Dendritic cell treated with granulocyte-macrophage colony-stimulating factor and Interleukin-4, amounts not matched to agents 40 ng/mL and 50 ng/mL, for 4 days (primary cell): ENCODE results near the gene TMEM45A.

Source experiments
- H3K27ac Mint-ChIP-seq: one replicate; pipeline ENCODE4 v1.8.0; 2022; ENCODE audit warnings: mild to moderate bottlenecking, mixed read lengths
- H3K27me3 Mint-ChIP-seq: one replicate; pipeline ENCODE4 v1.8.0; 2022; ENCODE audit warnings: mild to moderate bottlenecking, mixed read lengths
- H3K36me3 Mint-ChIP-seq: one replicate; pipeline ENCODE4 v1.8.0; 2022; ENCODE audit warnings: low read depth, mixed read lengths
- H3K4me1 Mint-ChIP-seq: one replicate; pipeline ENCODE4 v1.8.0; 2022; ENCODE audit warnings: low read depth, mixed read lengths
- H3K4me3 Mint-ChIP-seq: one replicate; pipeline ENCODE4 v1.8.0; 2022; ENCODE audit warnings: mild to moderate bottlenecking, moderate library complexity, mixed read lengths
- H3K9me3 Mint-ChIP-seq: one replicate; pipeline ENCODE4 v1.8.0; 2022; ENCODE audit warnings: mixed read lengths
- intact Hi-C: fragments of 100-400 bp; cut with micrococcal nuclease; formaldehyde crosslinking; loops from one replicate; pipeline ENCODE4 v1.15.0; 2022

Gene TMEM45A

DNA sequence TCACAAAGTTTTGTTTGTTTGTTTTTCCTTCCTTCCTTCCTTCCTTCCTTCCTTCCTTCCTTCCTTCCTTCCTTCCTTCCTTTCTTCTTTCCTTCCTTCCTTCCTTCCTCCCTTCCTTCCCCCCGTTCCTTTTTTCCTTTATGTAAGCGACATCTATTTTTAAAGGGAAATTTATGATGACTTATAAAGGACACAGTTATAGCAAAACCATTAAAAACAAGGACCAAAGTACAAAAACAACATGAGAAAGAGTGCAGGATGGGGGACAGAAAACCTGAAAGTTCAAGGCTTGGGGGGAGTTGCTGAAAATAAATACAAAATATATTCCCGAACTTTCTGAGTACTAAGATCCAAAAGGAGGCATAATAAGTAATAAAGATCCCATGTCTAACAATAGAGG is 118.8 kb downstream of the TMEM45A start:
- Mint-ChIP-seq H3K4me3 (no peak overlapping the region), H3K27ac (no peak overlapping the region), H3K9me3 (no peaks in the 10 kb centered on the region), H3K4me1 (peaks cover 5% of the 10 kb centered on the region), H3K27me3 (no peaks in the 10 kb centered on the region), H3K36me3 (no peaks in the 10 kb centered on the region)
- intact Hi-C loops: no loop called here

DNA sequence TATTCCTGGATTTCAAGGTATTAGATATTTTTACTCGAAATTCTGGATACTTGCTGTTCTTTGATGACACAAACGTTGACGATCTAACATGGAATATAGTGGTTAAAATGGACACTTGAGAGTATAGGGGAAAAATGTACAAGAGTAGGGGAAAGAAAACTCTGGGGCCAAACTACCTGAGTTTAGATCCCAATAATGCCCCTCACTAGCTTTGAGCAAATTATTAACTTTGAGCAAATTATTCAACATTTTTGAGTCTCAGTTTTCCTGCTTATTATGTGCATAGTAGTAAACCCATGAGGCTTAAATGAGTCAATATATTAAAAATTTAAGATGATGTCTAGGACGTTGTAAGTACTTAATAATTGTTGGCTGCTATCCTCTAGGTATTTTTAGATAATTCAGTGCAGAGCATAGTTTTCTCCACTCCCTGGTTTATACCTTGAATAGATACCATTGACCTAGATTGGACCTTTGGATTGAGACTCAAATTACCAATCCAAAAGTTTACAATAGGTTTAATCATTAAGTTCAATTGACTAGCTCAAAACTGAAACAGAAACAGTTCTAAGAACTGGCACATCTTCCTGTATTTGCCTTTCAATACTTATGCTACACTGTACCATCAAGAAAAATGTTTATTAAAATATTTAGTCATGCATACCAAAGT is 121.4 kb downstream of the TMEM45A start:
- Mint-ChIP-seq H3K36me3 (no peaks in the 10 kb centered on the region), H3K27ac (no peak overlapping the region), H3K9me3 (no peaks in the 10 kb centered on the region), H3K27me3 (no peaks in the 10 kb centered on the region), H3K4me1 (peaks cover 5% of the 10 kb centered on the region), H3K4me3 (no peak overlapping the region)
- intact Hi-C loops: no loop called here

DNA sequence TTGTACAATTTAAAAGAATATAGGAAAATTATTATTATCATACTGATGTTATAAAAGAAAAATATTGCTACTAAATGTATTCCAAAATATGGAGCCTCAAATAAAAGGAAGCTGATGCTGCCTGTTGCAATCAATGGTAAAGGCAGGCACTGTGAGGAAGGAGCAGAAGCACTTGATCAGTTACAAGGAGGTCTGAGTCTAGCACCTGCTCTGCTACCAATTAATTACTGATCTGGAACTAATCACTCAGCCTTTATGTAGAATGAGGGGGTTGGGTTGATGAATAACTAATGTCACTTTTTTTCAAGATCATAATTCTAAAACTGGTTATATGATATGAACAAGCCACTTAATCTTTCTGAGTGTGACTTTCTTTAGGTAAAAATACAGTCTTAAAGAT is 122.5 kb downstream of the TMEM45A start:
- Mint-ChIP-seq H3K36me3 (no peaks in the 10 kb centered on the region), H3K27ac (no peak overlapping the region), H3K27me3 (no peaks in the 10 kb centered on the region), H3K9me3 (no peaks in the 10 kb centered on the region), H3K4me1 (no peaks in the 10 kb centered on the region), H3K4me3 (no peak overlapping the region)
- intact Hi-C loops: no loop called here

DNA sequence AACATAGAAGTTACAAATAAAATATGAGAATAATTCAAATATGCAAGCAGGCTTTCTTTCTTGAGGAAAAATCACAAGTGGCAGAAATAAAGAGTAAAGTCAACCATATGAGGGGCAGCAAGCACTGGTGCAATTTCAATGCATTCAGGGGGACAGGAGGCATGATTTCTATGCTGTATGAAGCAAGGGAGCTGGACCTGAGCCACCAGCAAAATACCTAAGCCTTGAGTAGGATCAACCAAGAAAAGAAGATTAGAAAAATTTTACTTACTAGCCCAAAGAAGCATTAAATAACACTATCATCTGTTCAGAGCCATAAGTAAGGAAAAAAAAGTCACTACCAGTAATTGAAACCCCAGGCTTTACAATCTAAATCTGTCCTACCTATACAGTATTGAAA is 123.3 kb downstream of the TMEM45A start:
- intact Hi-C loops: no loop called here
- H3K36me3 Mint-ChIP-seq: no peaks in the 10 kb centered on the region
- no peaks in the 10 kb centered on the region for H3K4me1 Mint-ChIP-seq
- no peak overlapping the region for H3K4me3 Mint-ChIP-seq
- no peak overlapping the region for H3K27ac Mint-ChIP-seq
- H3K9me3 Mint-ChIP-seq: no peaks in the 10 kb centered on the region
- no peaks in the 10 kb centered on the region for H3K27me3 Mint-ChIP-seq

DNA sequence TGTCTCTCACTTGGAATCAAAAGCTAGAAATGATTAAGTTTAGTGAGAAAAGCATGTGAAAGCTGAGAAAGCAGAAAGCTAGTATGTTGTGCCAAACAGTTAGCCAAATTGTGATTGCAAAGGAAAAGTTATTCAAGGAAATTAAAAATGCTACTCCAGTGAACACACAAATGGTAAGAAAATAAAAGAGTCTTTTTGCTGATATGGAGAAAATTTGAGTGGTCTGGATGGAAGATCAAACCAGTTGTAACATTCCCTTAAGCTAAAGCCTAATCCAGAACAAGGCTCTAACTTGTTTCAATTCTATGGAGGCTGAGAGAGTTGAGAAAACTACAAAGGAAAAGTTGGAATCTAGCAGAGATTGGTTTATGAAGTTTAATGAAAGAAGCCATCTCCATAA is 128.8 kb downstream of the TMEM45A start:
- intact Hi-C loops: no loop called here
- peaks cover 1% of the 10 kb centered on the region for H3K27me3 Mint-ChIP-seq
- H3K9me3 Mint-ChIP-seq: no peaks in the 10 kb centered on the region
- H3K27ac Mint-ChIP-seq: no peak overlapping the region
- H3K4me1 Mint-ChIP-seq: no peaks in the 10 kb centered on the region
- no peak overlapping the region for H3K4me3 Mint-ChIP-seq
- H3K36me3 Mint-ChIP-seq: no peaks in the 10 kb centered on the region
